ENCODE data around the gene SEMA5B. TPM values are rescaled to one million over a fixed set of nuclear protein-coding genes. Genes with fewer than 3 reads are reported as not detected.
A peak's percentile ranks its signal among the peaks of the same experiment; 100 is the strongest.

SEMA5B gene
- total RNA-seq, 1 experiment from 2014 or later, result 0.04 TPM

DNA sequence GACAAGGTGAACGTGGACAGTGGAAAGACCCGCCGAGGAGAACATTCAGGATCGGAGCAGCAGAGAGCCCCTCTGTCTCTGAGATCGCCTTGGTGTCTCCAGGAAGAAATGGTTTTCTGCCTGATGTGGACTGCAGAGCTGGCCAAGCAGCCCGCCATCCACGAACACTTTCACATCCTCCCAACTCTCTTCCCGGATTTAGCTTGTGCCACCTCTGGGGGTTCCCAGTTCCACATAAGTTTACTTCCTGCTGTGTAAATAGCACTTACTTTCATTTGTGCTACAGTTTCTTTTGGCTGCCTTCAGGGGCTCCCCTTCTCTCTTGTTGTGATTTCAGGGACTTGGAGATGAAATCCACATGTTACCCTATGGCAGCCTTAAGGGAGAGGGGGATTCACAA lies 48.4 kb downstream of the SEMA5B start:
- Histone ChIP-seq H3F3A (ENCODE audit: low read length, unreplicated experiment) (no peaks in the 10 kb centered on the region), H3K36me3 (ENCODE audit: low read depth, low read length) (no peaks in the 10 kb centered on the region), H3K4me2 (ENCODE audit: low read length) (no peak overlapping the region), H3K4me1 (ENCODE audit: insufficient read depth, low read length) (peaks cover 26% of the 10 kb centered on the region), H2AFZ (ENCODE audit: low read length) (no peak overlapping the region), H3K9ac (ENCODE audit: low read length) (no peak overlapping the region), H3K27ac (ENCODE audit: low read length) (no peak overlapping the region), H3K4me3 (ENCODE audit: low read length) (no peak overlapping the region), H3K9me3 (ENCODE audit: low read length) (no peaks in the 10 kb centered on the region), H3K79me2 (ENCODE audit: low read length) (no peaks in the 10 kb centered on the region), H4K20me1 (ENCODE audit: low read length) (no peaks in the 10 kb centered on the region), H3K9me2 (replicated peaks; ENCODE audit: low read length) (no peaks in the 10 kb centered on the region), H3K27me3 (ENCODE audit: low read length) (peaks cover 43% of the 10 kb centered on the region)
- no peak for ATAC-seq
- intact Hi-C loops (cut with micrococcal nuclease), result no loop called here
- ChIA-PET POLR2A (ENCODE audit: unreplicated experiment) (no interaction called here), CTCF (no interaction called here)
- no peak for TF ChIP-seq EZH2 (IDR thresholded peaks at IDR 0.05; ENCODE audit: low read length, unreplicated experiment)
- no TSS peak for BruUV-seq (replicated peaks)
- no peak for DNase-seq

DNA sequence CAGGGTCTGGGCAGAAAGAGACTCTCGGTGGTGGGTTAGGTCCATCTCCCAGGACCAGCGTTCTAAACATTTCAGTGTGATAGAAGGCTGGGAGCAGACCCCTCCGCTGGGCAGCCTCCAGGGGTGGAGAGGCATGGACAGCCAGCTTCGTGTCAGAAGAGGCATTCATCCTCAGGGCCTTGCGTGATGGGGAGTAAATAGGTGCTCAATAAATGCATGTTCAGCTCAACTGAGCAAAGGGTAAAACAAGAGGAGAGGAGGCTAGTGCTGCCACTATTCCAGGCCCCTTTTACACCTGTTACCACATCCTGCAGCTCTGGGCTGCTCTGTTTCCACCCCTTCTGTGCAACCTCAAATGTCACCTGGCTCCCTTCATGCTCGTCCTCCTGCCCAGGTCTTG lies 49.0 kb downstream of the SEMA5B start:
- DNase-seq (no peak), ATAC-seq (no peak)
- TF ChIP-seq EZH2phosphoT487 (IDR thresholded peaks at IDR 0.05; ENCODE audit: borderline replicate concordance, low read length) (no peak), EZH2 (IDR thresholded peaks at IDR 0.05; ENCODE audit: low read length, unreplicated experiment) (no peak)
- TF ChIP-seq, protein P1, sequence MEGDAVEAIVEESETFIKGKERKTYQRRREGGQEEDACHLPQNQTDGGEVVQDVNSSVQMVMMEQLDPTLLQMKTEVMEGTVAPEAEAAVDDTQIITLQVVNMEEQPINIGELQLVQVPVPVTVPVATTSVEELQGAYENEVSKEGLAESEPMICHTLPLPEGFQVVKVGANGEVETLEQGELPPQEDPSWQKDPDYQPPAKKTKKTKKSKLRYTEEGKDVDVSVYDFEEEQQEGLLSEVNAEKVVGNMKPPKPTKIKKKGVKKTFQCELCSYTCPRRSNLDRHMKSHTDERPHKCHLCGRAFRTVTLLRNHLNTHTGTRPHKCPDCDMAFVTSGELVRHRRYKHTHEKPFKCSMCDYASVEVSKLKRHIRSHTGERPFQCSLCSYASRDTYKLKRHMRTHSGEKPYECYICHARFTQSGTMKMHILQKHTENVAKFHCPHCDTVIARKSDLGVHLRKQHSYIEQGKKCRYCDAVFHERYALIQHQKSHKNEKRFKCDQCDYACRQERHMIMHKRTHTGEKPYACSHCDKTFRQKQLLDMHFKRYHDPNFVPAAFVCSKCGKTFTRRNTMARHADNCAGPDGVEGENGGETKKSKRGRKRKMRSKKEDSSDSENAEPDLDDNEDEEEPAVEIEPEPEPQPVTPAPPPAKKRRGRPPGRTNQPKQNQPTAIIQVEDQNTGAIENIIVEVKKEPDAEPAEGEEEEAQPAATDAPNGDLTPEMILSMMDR (conservative IDR thresholded peaks at IDR 0.05; ENCODE audit: low read depth, low read length), result no peak
- POLR2A ChIA-PET (ENCODE audit: unreplicated experiment), result interaction anchor here (0.7 kb wide), 1 partner anchor 1299 kb away, joined by 5 read pairs; no protein-coding TSS in a partner anchor
- no peak overlapping the region for H3K9ac ChIP-seq (ENCODE audit: low read length)
- H3K36me3 ChIP-seq (ENCODE audit: low read depth, low read length), result no peaks in the 10 kb centered on the region
- no peak overlapping the region for H2AFZ ChIP-seq (ENCODE audit: low read length)
- intact Hi-C loops (cut with micrococcal nuclease), result no loop called here
- H3K4me1 ChIP-seq (ENCODE audit: insufficient read depth, low read length), result peaks cover 29% of the 10 kb centered on the region
- no peak overlapping the region for H3K27ac ChIP-seq (ENCODE audit: low read length)
- no peak overlapping the region for H3K4me2 ChIP-seq (ENCODE audit: low read length)
- CTCF ChIA-PET, result no interaction called here
- H4K20me1 ChIP-seq (ENCODE audit: low read length), result no peaks in the 10 kb centered on the region
- H3K9me2 ChIP-seq (replicated peaks; ENCODE audit: low read length), result no peaks in the 10 kb centered on the region
- H3K9me3 ChIP-seq (ENCODE audit: low read length), result no peaks in the 10 kb centered on the region
- no TSS peak for BruUV-seq (replicated peaks)
- H3F3A ChIP-seq (ENCODE audit: low read length, unreplicated experiment), result no peaks in the 10 kb centered on the region
- H3K79me2 ChIP-seq (ENCODE audit: low read length), result no peaks in the 10 kb centered on the region
- no peak overlapping the region for H3K4me3 ChIP-seq (ENCODE audit: low read length)
- H3K27me3 ChIP-seq (ENCODE audit: low read length), result peaks cover 37% of the 10 kb centered on the region

DNA sequence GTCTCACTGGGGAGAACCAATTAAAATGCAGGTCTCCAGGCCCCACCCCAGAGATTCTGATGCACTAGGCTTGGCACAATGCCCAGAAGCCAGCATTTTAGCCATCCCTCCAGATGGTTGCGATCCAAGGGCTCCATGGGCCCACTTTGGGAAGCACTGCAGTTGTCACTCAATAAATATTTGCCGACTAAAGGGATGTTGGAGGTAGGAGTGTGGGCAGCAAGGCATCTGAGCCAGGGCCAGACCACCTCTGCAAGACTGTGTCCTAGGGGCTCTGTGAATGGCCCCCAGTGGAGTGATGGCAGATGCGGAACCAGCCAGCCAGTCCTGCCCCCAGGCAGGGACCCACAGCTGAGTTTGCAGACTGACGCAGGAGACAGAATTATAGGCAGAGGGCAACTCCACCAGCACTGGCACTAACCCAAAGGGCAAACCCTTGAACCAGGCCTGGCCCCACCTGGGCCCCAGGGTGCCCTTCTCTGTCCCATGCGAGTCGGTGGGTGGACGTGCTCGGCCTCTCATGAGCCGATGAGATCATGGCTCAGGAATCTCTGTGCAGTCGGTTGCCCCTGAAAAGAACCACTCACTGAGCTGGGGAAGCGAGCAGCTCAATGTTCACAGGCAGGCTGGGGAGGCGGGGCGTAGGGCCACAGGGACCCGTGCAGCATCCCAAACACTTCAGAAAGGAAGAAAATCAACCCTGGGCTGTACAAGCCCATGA lies 49.7 kb downstream of the SEMA5B start:
- ATAC-seq (no peak), DNase-seq (peak; percentile 61)
- BruUV-seq (replicated peaks), result no TSS peak
- CTCF ChIA-PET, result interaction anchor here (0.5 kb wide), 1 partner anchor 29 kb away, joined by 5 read pairs; no protein-coding TSS in a partner anchor
- Histone ChIP-seq H2AFZ (ENCODE audit: low read length) (no peak overlapping the region), H3K27ac (ENCODE audit: low read length) (no peak overlapping the region), H3K9me3 (ENCODE audit: low read length) (no peaks in the 10 kb centered on the region), H3K36me3 (ENCODE audit: low read depth, low read length) (no peaks in the 10 kb centered on the region), H3K4me3 (ENCODE audit: low read length) (no peak overlapping the region), H3K4me2 (ENCODE audit: low read length) (0 out of 2 replicates have a peak overlapping the region, but pooled peaks have one; percentile 2), H4K20me1 (ENCODE audit: low read length) (no peaks in the 10 kb centered on the region), H3K4me1 (ENCODE audit: insufficient read depth, low read length) (peaks cover 29% of the 10 kb centered on the region), H3F3A (ENCODE audit: low read length, unreplicated experiment) (no peaks in the 10 kb centered on the region), H3K27me3 (ENCODE audit: low read length) (peaks cover 39% of the 10 kb centered on the region), H3K79me2 (ENCODE audit: low read length) (no peaks in the 10 kb centered on the region), H3K9me2 (replicated peaks; ENCODE audit: low read length) (no peaks in the 10 kb centered on the region), H3K9ac (ENCODE audit: low read length) (no peak overlapping the region)
- POLR2A ChIA-PET (ENCODE audit: unreplicated experiment), result interaction anchor here (0.7 kb wide), 1 partner anchor 1299 kb away, joined by 5 read pairs; no protein-coding TSS in a partner anchor
- intact Hi-C loops (cut with micrococcal nuclease), result no loop called here
- TF ChIP-seq EZH2phosphoT487 (IDR thresholded peaks at IDR 0.05; ENCODE audit: borderline replicate concordance, low read length), result no peak
- TF ChIP-seq, protein P1 (conservative IDR thresholded peaks at IDR 0.05; ENCODE audit: low read depth, low read length), result no peak
- no peak for TF ChIP-seq EZH2 (IDR thresholded peaks at IDR 0.05; ENCODE audit: low read length, unreplicated experiment)

Measured in PC-3 (cell line).